Middle frontal gyrus (tissue), 1 donor: ENCODE measurements around the gene MAGI1.
"Not testable (repeated sequence)": the region's sequence is repeated elsewhere in the genome, so short reads cannot be mapped to it uniquely, and the experiment has no call there.

ENCODE experiments used
- DNase-seq: peaks from one replicate; pipeline ENCODE4 v3.0.0-alpha.2; 2015; ENCODE audit warnings: low spot score; ENCODE audit errors: extremely low spot score

The MAGI1 gene

GRCh38 chr3:65540666-65541065 is 498.1 kb downstream of the MAGI1 start:
- no peak for DNase-seq

GRCh38 chr3:65539616-65540015 is 499.1 kb downstream of the MAGI1 start:
- DNase-seq, result no peak

- no peak for DNase-seq
Measured at GRCh38 chr3:65538101-65538500, 500.6 kb downstream of the MAGI1 start.

GRCh38 chr3:65537109-65537508 is 501.6 kb downstream of the MAGI1 start:
- DNase-seq, result no peak

GRCh38 chr3:65535260-65535659 is 503.5 kb downstream of the MAGI1 start:
- no peak for DNase-seq

GRCh38 chr3:65534805-65535204 is 503.9 kb downstream of the MAGI1 start:
- no peak for DNase-seq

- no peak for DNase-seq
Measured at GRCh38 chr3:65532749-65533148, 506.0 kb downstream of the MAGI1 start.

GRCh38 chr3:65532215-65532614 is 506.5 kb downstream of the MAGI1 start:
- DNase-seq, result no peak

GRCh38 chr3:65531499-65531898 is 507.2 kb downstream of the MAGI1 start:
- no peak for DNase-seq

GRCh38 chr3:65526656-65527055 is 512.1 kb downstream of the MAGI1 start:
- no peak for DNase-seq

GRCh38 chr3:65524584-65524983 is 514.1 kb downstream of the MAGI1 start:
- DNase-seq, result no peak

- no peak for DNase-seq
Measured at GRCh38 chr3:65523878-65524277, 514.8 kb downstream of the MAGI1 start.

- no peak for DNase-seq
Measured at GRCh38 chr3:65521032-65521431, 517.7 kb downstream of the MAGI1 start.

GRCh38 chr3:65516998-65517397 is 521.7 kb downstream of the MAGI1 start:
- no peak for DNase-seq

GRCh38 chr3:65514317-65514716 is 524.4 kb downstream of the MAGI1 start:
- not testable (repeated sequence) for DNase-seq

GRCh38 chr3:65509423-65509794 is 529.3 kb downstream of the MAGI1 start:
- DNase-seq, result not testable (repeated sequence)

GRCh38 chr3:65508750-65509422 is 529.8 kb downstream of the MAGI1 start:
- no peak for DNase-seq

- DNase-seq, result no peak
Measured at GRCh38 chr3:65507437-65507836, 531.3 kb downstream of the MAGI1 start.

GRCh38 chr3:65503776-65504175 is 534.9 kb downstream of the MAGI1 start:
- DNase-seq, result no peak

- DNase-seq, result no peak
Measured at GRCh38 chr3:65502526-65502925, 536.2 kb downstream of the MAGI1 start.

GRCh38 chr3:65500398-65501306 is 538.1 kb downstream of the MAGI1 start:
- no peak for DNase-seq

GRCh38 chr3:65497846-65498245 is 540.9 kb downstream of the MAGI1 start:
- DNase-seq, result no peak

- no peak for DNase-seq
Measured at GRCh38 chr3:65497236-65497635, 541.5 kb downstream of the MAGI1 start.
